B cell (primary cell): ENCODE data around the gene AANAT. TPM values are rescaled to one million over a fixed set of nuclear protein-coding genes. Genes with fewer than 3 reads are reported as not detected.

Experiments
- ATAC-seq: fragments of 200-7000 bp; cut with Tn5 transposase; one replicate; pipeline ENCODE4 v1.10.0; 2021; ENCODE audit warnings: low read depth, mild to moderate bottlenecking, moderate number of reproducible peaks, moderate library complexity
- CTCF ChIA-PET: fragments of 350-600 bp; sonication (Branson Sonifier 250); formaldehyde crosslinking; loops from one replicate; lab custom pipeline; 2021; ENCODE audit warnings: antibody characterized with exemption, inconsistent platforms; lab: Charles Lee
- POLR2A ChIA-PET: fragments of 350-600 bp; sonication (Branson Sonifier 250); formaldehyde crosslinking; loops from one replicate; lab custom pipeline; 2021; ENCODE audit warnings: antibody characterized with exemption; lab: Charles Lee
- DNase-seq: peaks from one replicate; pipeline ENCODE4 v3.0.0; 2013
- H2AFZ ChIP-seq: 2 replicates; pipeline ENCODE4 v1.6.1; 2012; ENCODE audit warnings: mild to moderate bottlenecking, low read depth, low read length; ENCODE audit not compliant: insufficient read depth, poor library complexity, severe bottlenecking
- H3K27ac ChIP-seq, 2 donors: 1 replicate in 1 of 2; 2 replicates in 1 of 2; pipeline ENCODE4 v1.5.1; 2012 to 2013; ENCODE audit warnings: low read length in 2 of 2, mild to moderate bottlenecking in 2 of 2, moderate library complexity in 1 of 2
- H3K27me3 ChIP-seq, 4 experiments: fragments of 200-600 bp in 1 of 4; sonication (generic) in 1 of 4; replicated peaks in 1 of 4; 1 replicate in 2 of 4; 2 replicates in 2 of 4; pipeline versions ENCODE4 v1.6.1 to v1.7.0; 2013 to 2016; ENCODE audit warnings: low read length in 3 of 4, mild to moderate bottlenecking in 2 of 4, mixed read lengths in 1 of 4, moderate library complexity in 1 of 4; ENCODE audit not compliant: insufficient read depth in 4 of 4, control insufficient read depth in 3 of 4; ENCODE audit errors: control extremely low read depth in 1 of 4
- H3K36me3 ChIP-seq, 2 experiments: replicated peaks in 1 of 2; 1 replicate in 1 of 2; 2 replicates in 1 of 2; pipeline versions ENCODE4 v1.6.1 to v1.7.1; 2013; ENCODE audit warnings: low read length in 1 of 2; ENCODE audit not compliant: insufficient read depth in 2 of 2, control insufficient read depth in 1 of 2; ENCODE audit errors: control extremely low read depth in 1 of 2, extremely low read depth in 1 of 2
- H3K4me1 ChIP-seq, 2 donors: fragments of 200-600 bp in 1 of 2; sonication (generic) in 1 of 2; 1 replicate in 1 of 2; 2 replicates in 1 of 2; pipeline versions ENCODE4 v1.5.1 to v1.6.1; 2013 to 2017; ENCODE audit warnings: low read length in 2 of 2; ENCODE audit not compliant: control insufficient read depth in 2 of 2, insufficient read depth in 2 of 2
- H3K4me2 ChIP-seq: replicated peaks from 2 replicates; pipeline ENCODE3; 2012; ENCODE audit warnings: mild to moderate bottlenecking, low read depth, low read length; ENCODE audit not compliant: poor library complexity, severe bottlenecking
- H3K4me3 ChIP-seq, 5 experiments: fragments of 200-600 bp in 1 of 5; sonication (generic) in 1 of 5; 1 replicate in 3 of 5; 2 replicates in 2 of 5; pipeline versions ENCODE4 v1.5.1 to v1.7.0; 2011 to 2016; ENCODE audit warnings: low read length in 4 of 5, mild to moderate bottlenecking in 4 of 5, low read depth in 2 of 5, control low read depth in 1 of 5, moderate library complexity in 1 of 5; ENCODE audit not compliant: insufficient read depth in 1 of 5; ENCODE audit errors: control extremely low read depth in 1 of 5, extremely low read depth in 1 of 5
- H3K79me2 ChIP-seq: fragments of 200-600 bp; sonication (generic); one replicate; pipeline ENCODE4 v1.6.0; 2016; ENCODE audit warnings: low read length; ENCODE audit not compliant: control insufficient read depth, insufficient read depth
- H3K9ac ChIP-seq: fragments of 200-600 bp; sonication (generic); 2 replicates; pipeline ENCODE4 v1.6.1; 2017; ENCODE audit warnings: mild to moderate bottlenecking, low read length, moderate library complexity
- H3K9me3 ChIP-seq, 3 donors: one replicate each; pipeline versions ENCODE4 v1.6.1 to v1.7.1; 2013; ENCODE audit warnings: low read length in 2 of 3; ENCODE audit not compliant: control insufficient read depth in 2 of 3, insufficient read depth in 1 of 3; ENCODE audit errors: control extremely low read depth in 1 of 3
- H4K20me1 ChIP-seq: 2 replicates; pipeline ENCODE4 v1.6.0; 2012; ENCODE audit warnings: mild to moderate bottlenecking, low read length; ENCODE audit not compliant: insufficient read depth, control insufficient read depth, poor library complexity, severe bottlenecking
- H3K27ac Mint-ChIP-seq: one replicate; pipeline ENCODE4 v1.8.0; 2021; ENCODE audit warnings: mixed read lengths
- H3K27me3 Mint-ChIP-seq: one replicate; pipeline ENCODE4 v1.8.0; 2021; ENCODE audit warnings: mixed read lengths
- H3K4me1 Mint-ChIP-seq: one replicate; pipeline ENCODE4 v1.8.0; 2021; ENCODE audit warnings: mixed read lengths
- H3K4me3 Mint-ChIP-seq: one replicate; pipeline ENCODE4 v1.8.0; 2021; ENCODE audit warnings: mixed read lengths
- H3K9me3 Mint-ChIP-seq: one replicate; pipeline ENCODE4 v1.8.0; 2022; ENCODE audit warnings: mixed read lengths; ENCODE audit not compliant: insufficient read depth
- EZH2 ChIP-seq: IDR thresholded peaks from 2 replicates; pipeline ENCODE4 v1.6.1; 2012; ENCODE audit warnings: borderline replicate concordance, low read depth, mild to moderate bottlenecking, moderate library complexity, low read length; ENCODE audit not compliant: insufficient read depth, poor library complexity, severe bottlenecking
- WGBS: methylation state at CpG from one replicate; pipeline ENCODE4 v1.1.5; 2013; ENCODE audit warnings: missing lambda C conversion rate; ENCODE audit not compliant: insufficient coverage; 5-methylcytosine and 5-hydroxymethylcytosine counted together
- intact Hi-C: fragments of 100-400 bp; cut with micrococcal nuclease; formaldehyde crosslinking; loops from one replicate; pipeline ENCODE4 v1.10.0; 2022
- polyA plus RNA-seq: library from polyadenylated mRNA; depleted of rRNA; stranded (reverse); fragments of >200 nt; gene quantifications from 2 replicates; pipeline ENCODE4 v1.2.3, GENCODE V29; 2012
- total RNA-seq, 2 donors: library from RNA; stranded (reverse); fragments of 120-200 nt in 1 of 2; gene quantifications; 1 replicate in 1 of 2; 2 replicates in 1 of 2; pipeline versions ENCODE4 v1.2.3 to v1.2.4, GENCODE V29; 2013 to 2022
- TF ChIP-seq, protein P1 (sequence below): fragments of 200-600 bp; IDR thresholded peaks from one replicate; pipeline ENCODE4 v1.8.0; 2022; ENCODE audit warnings: antibody characterized with exemption, mild to moderate bottlenecking

AANAT gene
- total and polyA plus RNA-seq, 2 donors (not counting 1 experiment from before 2014, with no cell fraction given), result 0.42 to 0.94 TPM

DNA sequence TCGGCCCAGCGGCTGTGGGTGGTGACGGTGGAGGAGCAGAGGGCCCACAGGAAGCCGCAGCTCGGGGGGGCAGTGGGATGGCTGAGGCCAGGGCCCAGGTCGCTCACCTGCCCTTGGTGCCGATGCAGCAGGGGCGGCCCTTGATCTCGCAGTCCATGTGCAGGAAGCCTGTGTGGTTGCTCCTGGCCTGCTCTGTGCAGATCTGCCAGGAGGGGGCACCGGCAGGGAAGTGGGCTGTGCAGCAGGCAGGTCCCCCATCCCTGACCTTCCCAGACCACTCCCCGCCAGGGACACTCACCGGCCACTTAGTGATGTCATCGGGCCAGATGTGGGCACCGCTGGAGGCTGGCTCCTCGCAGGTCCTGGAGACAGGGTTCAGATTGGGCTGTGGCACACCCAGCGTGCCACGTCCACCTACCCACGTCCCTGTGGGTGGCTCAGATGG, 6.2 kb downstream of the AANAT start:
- Mint-ChIP-seq H3K27ac (peak overlapping the region; percentile 71), H3K9me3 (no peaks in the 10 kb centered on the region), H3K4me3 (no peak overlapping the region), H3K27me3 (no peaks in the 10 kb centered on the region), H3K4me1 (peaks cover 27% of the 10 kb centered on the region)
- no peak overlapping the region for H3K4me3 ChIP-seq
- POLR2A ChIA-PET, result interaction anchor here (23.6 kb wide), 1 partner anchor 25 kb away, joined by 478 read pairs; the partner anchor contains the start of gene RHBDF2
- peaks cover 0 to 23% of the 10 kb centered on the region in 2 donors for H3K4me1 ChIP-seq
- no peak overlapping the region for H3K9ac ChIP-seq
- CTCF ChIA-PET, result interaction anchor here (1.3 to 6.2 kb wide), 3 partner anchors 15 to 33 kb away, joined by 4 to 39 read pairs (median 8); no protein-coding TSS in a partner anchor
- H3K4me2 ChIP-seq, result no peak overlapping the region
- intact Hi-C loops, result no loop called here
- no peak overlapping the region for H3K27ac ChIP-seq
- WGBS, result 90% methylated on average over 18 of the region's 18 CpGs
- H3K27me3 ChIP-seq, result no peaks in the 10 kb centered on the region
- peaks cover 0 to 93% of the 10 kb centered on the region in 2 experiments for H3K36me3 ChIP-seq
- peaks cover 3% of the 10 kb centered on the region for H3K79me2 ChIP-seq
- no peak overlapping the region for H2AFZ ChIP-seq
- TF ChIP-seq, protein P1, sequence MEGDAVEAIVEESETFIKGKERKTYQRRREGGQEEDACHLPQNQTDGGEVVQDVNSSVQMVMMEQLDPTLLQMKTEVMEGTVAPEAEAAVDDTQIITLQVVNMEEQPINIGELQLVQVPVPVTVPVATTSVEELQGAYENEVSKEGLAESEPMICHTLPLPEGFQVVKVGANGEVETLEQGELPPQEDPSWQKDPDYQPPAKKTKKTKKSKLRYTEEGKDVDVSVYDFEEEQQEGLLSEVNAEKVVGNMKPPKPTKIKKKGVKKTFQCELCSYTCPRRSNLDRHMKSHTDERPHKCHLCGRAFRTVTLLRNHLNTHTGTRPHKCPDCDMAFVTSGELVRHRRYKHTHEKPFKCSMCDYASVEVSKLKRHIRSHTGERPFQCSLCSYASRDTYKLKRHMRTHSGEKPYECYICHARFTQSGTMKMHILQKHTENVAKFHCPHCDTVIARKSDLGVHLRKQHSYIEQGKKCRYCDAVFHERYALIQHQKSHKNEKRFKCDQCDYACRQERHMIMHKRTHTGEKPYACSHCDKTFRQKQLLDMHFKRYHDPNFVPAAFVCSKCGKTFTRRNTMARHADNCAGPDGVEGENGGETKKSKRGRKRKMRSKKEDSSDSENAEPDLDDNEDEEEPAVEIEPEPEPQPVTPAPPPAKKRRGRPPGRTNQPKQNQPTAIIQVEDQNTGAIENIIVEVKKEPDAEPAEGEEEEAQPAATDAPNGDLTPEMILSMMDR, result no peak
- no peak for TF ChIP-seq EZH2
- ATAC-seq (peak; percentile 41), DNase-seq (no peak)
- no peaks in the 10 kb centered on the region for H3K9me3 ChIP-seq
- H4K20me1 ChIP-seq, result peaks cover 42% of the 10 kb centered on the region

DNA sequence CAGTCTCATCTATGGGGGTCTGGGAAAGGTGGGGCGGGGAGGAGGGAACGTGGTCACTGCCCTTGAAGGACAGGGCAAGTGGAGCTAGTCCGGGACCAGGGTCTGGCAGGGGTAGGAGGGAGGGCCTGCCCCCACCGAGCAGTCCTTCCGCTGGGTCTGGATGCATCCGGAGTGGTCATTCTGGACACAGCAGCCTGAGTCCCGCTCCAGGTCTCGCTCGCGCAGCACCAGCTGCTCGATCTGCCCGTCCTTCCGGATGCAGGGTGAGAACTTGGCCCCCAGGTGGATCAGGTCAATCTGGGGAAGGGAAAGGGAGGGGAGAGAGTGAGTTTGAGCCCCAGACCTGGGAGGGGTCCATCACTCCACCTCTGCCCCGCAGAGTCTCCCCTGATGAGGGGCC, 6.8 kb downstream of the AANAT start:
- no peaks in the 10 kb centered on the region for H3K27me3 ChIP-seq
- DNase-seq (no peak), ATAC-seq (no peak)
- Mint-ChIP-seq H3K9me3 (no peaks in the 10 kb centered on the region), H3K4me3 (no peak overlapping the region), H3K27me3 (no peaks in the 10 kb centered on the region), H3K4me1 (peaks cover 30% of the 10 kb centered on the region), H3K27ac (peak overlapping the region; percentile 26)
- intact Hi-C loops, result no loop called here
- no peaks in the 10 kb centered on the region for H3K9me3 ChIP-seq
- no peak overlapping the region for H3K4me3 ChIP-seq
- WGBS, result 98% methylated on average over 14 of the region's 14 CpGs
- TF ChIP-seq, protein P1, result no peak
- no peak for TF ChIP-seq EZH2
- peaks cover 0 to 93% of the 10 kb centered on the region in 2 experiments for H3K36me3 ChIP-seq
- no peak overlapping the region for H2AFZ ChIP-seq
- H3K27ac ChIP-seq, result peak overlapping the region in 1 of 2 donors; percentile 3
- no peak overlapping the region for H3K9ac ChIP-seq
- peaks cover 8% of the 10 kb centered on the region for H3K79me2 ChIP-seq
- H4K20me1 ChIP-seq, result peaks cover 42% of the 10 kb centered on the region
- POLR2A ChIA-PET, result interaction anchor here (23.6 kb wide), 1 partner anchor 24 kb away, joined by 478 read pairs; the partner anchor contains the start of gene RHBDF2
- CTCF ChIA-PET, result interaction anchor here (1.0 to 6.2 kb wide), 10 partner anchors 15 to 66 kb away, joined by 3 to 39 read pairs (median 6); partner anchors contain the start of gene RHBDF2
- peaks cover 3 to 23% of the 10 kb centered on the region in 2 donors for H3K4me1 ChIP-seq
- no peak overlapping the region for H3K4me2 ChIP-seq
